ENCODE data around the gene STAT3.

The STAT3 gene

GRCh38 chr17:42358434-42358833, 29.8 kb downstream of the STAT3 start:
- no peak for DNase-seq (ENCODE audit: low read depth)
- H3K4me3 ChIP-seq (ENCODE audit: low read depth, low read length) = no peak overlapping the region
- no peak for TF ChIP-seq CTCF (IDR thresholded peaks at IDR 0.05; ENCODE audit: control insufficient read depth, extremely low read depth, insufficient read depth)

GRCh38 chr17:42354956-42355843, 33.0 kb downstream of the STAT3 start:
- TF ChIP-seq CTCF (IDR thresholded peaks at IDR 0.05; ENCODE audit: control insufficient read depth, extremely low read depth, insufficient read depth) = no peak
- H3K4me3 ChIP-seq (ENCODE audit: low read depth, low read length) = no peak overlapping the region
- no peak for DNase-seq (ENCODE audit: low read depth)

- no peak overlapping the region for H3K4me3 ChIP-seq (ENCODE audit: low read depth, low read length)
- no peak for DNase-seq (ENCODE audit: low read depth)
- TF ChIP-seq CTCF (IDR thresholded peaks at IDR 0.05; ENCODE audit: control insufficient read depth, extremely low read depth, insufficient read depth) = no peak
Measured at GRCh38 chr17:42348104-42348503, 40.1 kb downstream of the STAT3 start.

- DNase-seq (ENCODE audit: low read depth) = no peak
- no peak overlapping the region for H3K4me3 ChIP-seq (ENCODE audit: low read depth, low read length)
- no peak for TF ChIP-seq CTCF (IDR thresholded peaks at IDR 0.05; ENCODE audit: control insufficient read depth, extremely low read depth, insufficient read depth)
Measured at GRCh38 chr17:42347606-42348005, 40.6 kb downstream of the STAT3 start.

- peak; percentile 84 for DNase-seq (ENCODE audit: low read depth)
- TF ChIP-seq CTCF (IDR thresholded peaks at IDR 0.05; ENCODE audit: control insufficient read depth, extremely low read depth, insufficient read depth) = no peak
- no peak overlapping the region for H3K4me3 ChIP-seq (ENCODE audit: low read depth, low read length)
Measured at GRCh38 chr17:42347198-42347597, 41.0 kb downstream of the STAT3 start.

- no peak for TF ChIP-seq CTCF (IDR thresholded peaks at IDR 0.05; ENCODE audit: control insufficient read depth, extremely low read depth, insufficient read depth)
- H3K4me3 ChIP-seq (ENCODE audit: low read depth, low read length) = no peak overlapping the region
- DNase-seq (ENCODE audit: low read depth) = no peak
Measured at GRCh38 chr17:42346481-42346880, 41.8 kb downstream of the STAT3 start.
